GM19240 (cell line): ENCODE data around the gene SLC2A10.
A peak's percentile ranks its signal among the peaks of the same experiment; 100 is the strongest.

Experiments used
- DNase-seq: peaks from one replicate; pipeline ENCODE4 v3.0.0; 2011; ENCODE audit warnings: low spot score; ENCODE audit not compliant: insufficient read length

SLC2A10 gene

GRCh38 chr20:46682063-46682821 is 27.2 kb upstream of the SLC2A10 start:
- no peak for DNase-seq

GRCh38 chr20:46683011-46683667 is 26.3 kb upstream of the SLC2A10 start:
- no peak for DNase-seq

- DNase-seq, result no peak
Observed at GRCh38 chr20:46683668-46683938, 25.8 kb upstream of the SLC2A10 start.

DNA sequence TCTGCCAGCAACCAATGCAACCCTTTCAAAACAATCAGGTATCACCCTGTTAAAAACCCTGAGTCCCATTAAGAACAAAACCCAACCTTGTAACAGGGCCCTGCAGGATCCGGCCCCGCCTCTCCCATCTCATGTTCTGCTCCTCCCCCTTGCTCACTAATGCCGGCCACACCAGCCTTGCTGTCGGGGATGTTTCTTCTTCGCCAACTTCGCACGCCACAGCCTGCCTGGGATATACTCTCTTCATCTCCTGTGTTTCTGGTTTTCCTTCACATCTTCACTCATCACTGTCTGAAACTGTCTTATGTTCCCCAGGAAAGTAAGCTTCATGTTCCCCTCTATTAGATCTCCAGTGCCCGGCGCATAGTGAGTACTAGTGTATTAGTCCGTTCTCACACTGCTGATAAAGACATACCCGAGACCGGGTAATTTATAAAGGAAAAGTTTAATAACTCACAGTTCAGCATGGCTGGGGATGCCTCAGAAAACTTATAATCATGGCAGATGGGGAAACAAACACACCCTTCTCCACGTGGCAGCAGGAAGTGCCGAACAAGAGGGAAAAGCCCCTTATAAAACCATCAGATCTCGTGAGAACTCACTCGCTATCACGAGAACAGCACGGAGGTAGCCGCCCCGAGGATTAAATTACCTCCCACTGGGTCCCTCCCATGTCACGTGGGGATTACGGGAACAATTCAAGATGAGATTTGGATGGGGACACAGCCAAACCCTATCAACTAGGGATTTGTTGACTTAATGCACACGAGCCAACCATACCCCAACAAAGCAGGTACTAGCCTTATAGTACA is 25.3 kb upstream of the SLC2A10 start:
- no peak for DNase-seq

GRCh38 chr20:46688151-46689081 is 21.0 kb upstream of the SLC2A10 start:
- no peak for DNase-seq

GRCh38 chr20:46689082-46689753 is 20.2 kb upstream of the SLC2A10 start, which contains the start of gene TP53RK:
TSS of gene TP53RK (minus strand) at chr20:46689444. CDS start at chr20:46689414, 30 bp downstream.
- DNase-seq, result peak; percentile 86

GRCh38 chr20:46689754-46690085 is 19.7 kb upstream of the SLC2A10 start:
- no peak for DNase-seq

GRCh38 chr20:46690219-46691106 is 19.0 kb upstream of the SLC2A10 start:
- no peak for DNase-seq

- no peak for DNase-seq
Observed at GRCh38 chr20:46691196-46691595, 18.3 kb upstream of the SLC2A10 start.

GRCh38 chr20:46694484-46694883 is 15.0 kb upstream of the SLC2A10 start:
- no peak for DNase-seq

DNA sequence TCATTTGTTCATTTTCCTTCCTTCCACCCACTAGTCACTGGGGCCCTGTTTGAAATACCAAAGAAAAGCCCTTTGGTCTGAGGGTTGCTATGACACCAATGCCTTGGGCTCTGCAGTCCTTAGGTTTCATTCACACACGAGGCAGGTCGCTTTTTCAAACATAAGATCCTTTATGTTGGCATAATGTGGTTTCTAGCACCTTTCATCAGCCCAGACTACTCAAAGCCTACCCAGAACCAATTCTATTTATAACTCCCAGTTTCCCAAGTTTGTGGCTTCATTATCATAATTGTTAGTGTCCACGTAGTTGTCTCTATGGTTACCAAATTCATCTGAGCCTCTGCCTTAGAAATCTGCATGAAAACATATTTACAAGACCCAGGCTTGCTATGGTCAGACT is 13.6 kb upstream of the SLC2A10 start:
- DNase-seq, result no peak

DNA sequence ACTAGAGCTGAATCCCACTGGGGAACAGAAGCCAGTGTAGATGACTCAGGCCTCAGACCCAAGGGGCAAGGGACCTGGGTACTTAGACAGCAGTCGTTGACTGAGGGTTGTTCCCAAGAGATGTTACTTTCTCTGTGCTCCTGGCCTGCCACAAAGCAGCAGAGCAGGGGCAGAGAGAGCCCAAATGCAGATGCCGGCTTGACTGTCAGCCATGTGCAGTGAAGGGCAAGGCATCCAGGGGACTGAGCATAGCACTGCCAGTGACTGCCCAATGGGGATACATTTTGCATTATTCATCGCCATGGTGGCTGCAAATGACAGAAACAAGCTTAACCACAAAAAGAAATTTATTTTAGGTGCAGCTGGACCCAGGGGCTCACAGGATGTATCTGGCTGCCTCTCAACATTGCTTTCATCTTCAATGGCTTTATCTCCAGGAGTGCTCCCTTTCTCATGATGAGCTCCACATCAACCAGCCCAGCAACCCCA is 12.6 kb upstream of the SLC2A10 start:
- DNase-seq, result no peak

GRCh38 chr20:46698788-46699187 is 10.7 kb upstream of the SLC2A10 start:
- no peak for DNase-seq

- DNase-seq, result no peak
Observed at GRCh38 chr20:46699651-46700359, 9.6 kb upstream of the SLC2A10 start.

DNA sequence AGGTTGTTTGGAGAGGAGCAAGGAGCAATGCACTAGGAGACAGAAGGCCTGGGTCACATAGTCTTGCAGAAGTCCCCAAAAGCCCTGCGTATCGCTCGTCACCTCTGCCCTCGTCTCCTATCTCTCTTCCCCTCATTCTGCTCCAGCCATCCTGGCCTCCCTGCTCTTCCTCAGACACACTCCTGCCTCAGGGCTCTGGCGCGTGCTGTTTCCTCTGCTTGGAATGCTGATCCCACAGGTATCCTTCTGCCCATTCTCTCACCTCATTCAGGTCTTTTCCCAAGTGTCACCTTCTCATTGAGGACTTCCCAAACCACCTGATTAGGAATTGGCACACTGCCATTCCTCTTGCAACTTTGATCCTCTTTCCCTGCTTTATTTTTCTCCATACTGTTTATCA is 9.0 kb upstream of the SLC2A10 start:
- no peak for DNase-seq

DNA sequence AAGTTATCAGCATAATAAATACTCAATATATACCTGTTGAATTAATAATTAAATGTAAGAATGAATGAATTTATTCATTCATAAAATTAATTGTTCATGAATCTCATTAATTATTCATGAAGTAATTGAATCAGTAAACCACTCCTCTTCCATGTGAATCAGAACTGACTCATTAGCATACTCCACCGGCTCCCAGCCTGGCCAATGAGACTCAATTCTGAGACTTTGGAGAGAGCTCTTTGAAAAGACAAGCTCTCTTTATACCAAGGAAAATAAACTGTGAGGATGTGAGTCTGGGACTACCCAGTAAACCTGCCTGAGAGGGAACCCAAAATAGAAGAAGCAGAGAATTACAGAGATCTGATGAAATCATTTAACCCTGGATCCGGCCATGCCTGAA is 8.4 kb upstream of the SLC2A10 start:
- no peak for DNase-seq

GRCh38 chr20:46701556-46701955 is 7.9 kb upstream of the SLC2A10 start:
- no peak for DNase-seq

GRCh38 chr20:46701986-46702385 is 7.5 kb upstream of the SLC2A10 start:
- DNase-seq, result no peak
